Measurements from ENCODE around the gene AKAP6. TPM values are rescaled to one million over a fixed set of nuclear protein-coding genes. Genes with fewer than 3 reads are reported as not detected.

AKAP6 gene
- total RNA-seq, 4 donors from 2014 or later: 4.1 to 34.4 (median 15.3) TPM

DNA sequence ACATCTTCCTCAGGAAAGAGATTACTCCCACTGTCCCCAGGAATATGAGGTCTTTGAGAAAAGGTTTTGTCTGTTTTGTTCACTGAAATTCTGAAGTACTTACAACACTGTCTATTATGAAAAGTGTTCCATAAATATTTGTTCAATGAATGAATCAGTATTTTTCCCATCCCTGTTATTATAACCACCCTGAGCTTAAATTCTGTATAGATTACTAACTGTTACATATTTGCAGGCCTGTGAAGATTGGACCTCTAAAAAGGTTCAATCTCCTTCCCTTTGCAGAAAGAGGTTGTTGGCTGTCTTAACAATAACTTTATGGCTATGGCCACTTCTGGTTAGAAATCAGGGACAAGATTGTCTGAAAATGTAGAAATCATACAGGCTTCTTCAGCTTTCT lies 435.0 kb downstream of the AKAP6 start:
- H3K27ac ChIP-seq: no peak overlapping the region
- intact Hi-C loops (cut with DNase I; ENCODE audit: low total_unique reads): no loop called here
- H3K36me3 ChIP-seq: no peaks in the 10 kb centered on the region
- no peak for DNase-seq
- H3K9me3 ChIP-seq: no peaks in the 10 kb centered on the region
- TF ChIP-seq POLR2A (IDR thresholded peaks at IDR 0.05): no peak
- TF ChIP-seq, protein P1, sequence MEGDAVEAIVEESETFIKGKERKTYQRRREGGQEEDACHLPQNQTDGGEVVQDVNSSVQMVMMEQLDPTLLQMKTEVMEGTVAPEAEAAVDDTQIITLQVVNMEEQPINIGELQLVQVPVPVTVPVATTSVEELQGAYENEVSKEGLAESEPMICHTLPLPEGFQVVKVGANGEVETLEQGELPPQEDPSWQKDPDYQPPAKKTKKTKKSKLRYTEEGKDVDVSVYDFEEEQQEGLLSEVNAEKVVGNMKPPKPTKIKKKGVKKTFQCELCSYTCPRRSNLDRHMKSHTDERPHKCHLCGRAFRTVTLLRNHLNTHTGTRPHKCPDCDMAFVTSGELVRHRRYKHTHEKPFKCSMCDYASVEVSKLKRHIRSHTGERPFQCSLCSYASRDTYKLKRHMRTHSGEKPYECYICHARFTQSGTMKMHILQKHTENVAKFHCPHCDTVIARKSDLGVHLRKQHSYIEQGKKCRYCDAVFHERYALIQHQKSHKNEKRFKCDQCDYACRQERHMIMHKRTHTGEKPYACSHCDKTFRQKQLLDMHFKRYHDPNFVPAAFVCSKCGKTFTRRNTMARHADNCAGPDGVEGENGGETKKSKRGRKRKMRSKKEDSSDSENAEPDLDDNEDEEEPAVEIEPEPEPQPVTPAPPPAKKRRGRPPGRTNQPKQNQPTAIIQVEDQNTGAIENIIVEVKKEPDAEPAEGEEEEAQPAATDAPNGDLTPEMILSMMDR (IDR thresholded peaks at IDR 0.05): no peak
- H3K27me3 ChIP-seq: no peaks in the 10 kb centered on the region
- no peak overlapping the region for H3K4me3 ChIP-seq
- H3K4me1 ChIP-seq: no peaks in the 10 kb centered on the region

DNA sequence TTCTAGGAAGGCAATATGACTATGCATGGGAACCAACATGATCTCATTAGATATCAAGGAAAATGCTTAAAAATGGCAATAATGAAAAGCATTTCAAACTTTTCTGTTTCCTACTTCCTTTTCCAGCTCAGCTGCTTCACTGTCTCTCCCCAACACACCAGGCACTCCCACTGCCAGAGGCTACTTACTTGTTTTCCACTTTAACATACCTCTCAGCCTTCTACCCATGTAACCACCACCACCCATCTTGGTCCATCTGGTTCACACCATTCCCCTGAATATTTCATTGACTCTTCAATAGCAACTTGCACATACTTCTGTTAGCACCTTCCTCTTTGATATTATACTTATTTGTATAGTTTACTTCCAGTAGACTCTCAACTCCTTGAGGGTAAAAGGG lies 441.3 kb downstream of the AKAP6 start:
- Histone ChIP-seq H3K9me3 (no peaks in the 10 kb centered on the region), H3K4me3 (no peak overlapping the region), H3K36me3 (no peaks in the 10 kb centered on the region), H3K4me1 (no peaks in the 10 kb centered on the region), H3K27me3 (no peaks in the 10 kb centered on the region), H3K27ac (no peak overlapping the region)
- TF ChIP-seq, protein P1 (IDR thresholded peaks at IDR 0.05): no peak
- no peak for TF ChIP-seq POLR2A (IDR thresholded peaks at IDR 0.05)
- intact Hi-C loops (cut with DNase I; ENCODE audit: low total_unique reads): no loop called here
- no peak for DNase-seq

- no peaks in the 10 kb centered on the region for H3K36me3 ChIP-seq
- H3K4me3 ChIP-seq: no peak overlapping the region
- no peak overlapping the region for H3K27ac ChIP-seq
- TF ChIP-seq, protein P1 (IDR thresholded peaks at IDR 0.05): no peak
- no peak for TF ChIP-seq POLR2A (IDR thresholded peaks at IDR 0.05)
- H3K9me3 ChIP-seq: no peaks in the 10 kb centered on the region
- H3K27me3 ChIP-seq: no peaks in the 10 kb centered on the region
- H3K4me1 ChIP-seq: no peaks in the 10 kb centered on the region
- DNase-seq: no peak
- intact Hi-C loops (cut with DNase I; ENCODE audit: low total_unique reads): no loop called here
Measured at GRCh38 chr14:32774214-32774613, 445.1 kb downstream of the AKAP6 start.

GRCh38 chr14:32779840-32780239 lies 450.7 kb downstream of the AKAP6 start:
- Histone ChIP-seq H3K4me1 (no peaks in the 10 kb centered on the region), H3K4me3 (no peak overlapping the region), H3K9me3 (no peaks in the 10 kb centered on the region), H3K36me3 (no peaks in the 10 kb centered on the region), H3K27me3 (no peaks in the 10 kb centered on the region), H3K27ac (no peak overlapping the region)
- TF ChIP-seq POLR2A (IDR thresholded peaks at IDR 0.05): no peak
- TF ChIP-seq, protein P1 (IDR thresholded peaks at IDR 0.05): no peak
- intact Hi-C loops (cut with DNase I; ENCODE audit: low total_unique reads): no loop called here
- DNase-seq: no peak

DNA sequence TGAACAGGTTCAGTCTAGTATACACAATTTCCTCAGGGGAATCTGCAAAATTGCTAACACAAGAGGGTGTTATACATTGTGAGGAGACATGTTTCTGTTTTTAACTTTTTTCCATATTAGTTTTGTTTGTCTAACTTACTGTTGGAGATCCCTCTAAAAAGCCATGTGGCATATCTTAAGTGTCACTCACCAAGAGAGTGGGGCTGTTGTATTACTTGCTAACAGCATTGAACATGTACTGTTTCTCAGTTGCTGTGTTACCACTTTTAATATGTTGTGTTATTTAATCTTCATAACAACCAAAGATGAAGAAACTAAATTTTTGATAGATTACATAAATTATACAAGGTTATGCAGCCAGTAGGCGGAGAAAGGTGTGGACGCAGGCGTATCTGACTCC lies 455.3 kb downstream of the AKAP6 start:
- DNase-seq: no peak
- no peak for TF ChIP-seq POLR2A (IDR thresholded peaks at IDR 0.05)
- TF ChIP-seq, protein P1 (IDR thresholded peaks at IDR 0.05): no peak
- H3K27me3 ChIP-seq: no peaks in the 10 kb centered on the region
- no peak overlapping the region for H3K4me3 ChIP-seq
- no peaks in the 10 kb centered on the region for H3K36me3 ChIP-seq
- H3K27ac ChIP-seq: no peak overlapping the region
- H3K9me3 ChIP-seq: no peaks in the 10 kb centered on the region
- intact Hi-C loops (cut with DNase I; ENCODE audit: low total_unique reads): no loop called here
- H3K4me1 ChIP-seq: no peaks in the 10 kb centered on the region
